Adrenal gland (tissue), 12 donors: Measurements from ENCODE around the gene PNKP. TPM values are rescaled to one million over a fixed set of nuclear protein-coding genes. Genes with fewer than 3 reads are reported as not detected.

Experiments
- DNase-seq, 7 donors: peaks; one replicate each; pipeline ENCODE4 v3.0.0-alpha.2; 2019 to 2020
- H3K27ac ChIP-seq, 5 donors: fragments of 200-600 bp; sonication (generic) in 4 of 5; 1 replicate in 3 of 5; 2 replicates in 2 of 5; pipeline versions ENCODE4 v1.5.1 to v1.8.0; 2016 to 2020; ENCODE audit warnings: mild to moderate bottlenecking in 1 of 5
- H3K27me3 ChIP-seq: fragments of 200-600 bp; 2 replicates; pipeline ENCODE4 v1.8.0; 2021
- H3K36me3 ChIP-seq, 2 donors: fragments of 200-600 bp; replicated peaks in 1 of 2; 1 replicate in 1 of 2; 2 replicates in 1 of 2; pipeline versions ENCODE4 v1.5.1 to v1.8.0; 2018 to 2022
- H3K4me1 ChIP-seq, 2 donors: fragments of 200-600 bp; replicated peaks in 1 of 2; 1 replicate in 1 of 2; 2 replicates in 1 of 2; pipeline versions ENCODE4 v1.5.1 to v1.8.0; 2018 to 2021
- H3K4me3 ChIP-seq, 4 donors: fragments of 200-600 bp; sonication (generic) in 3 of 4; one replicate each; pipeline ENCODE4 v1.5.1; 2016 to 2018
- H3K9me3 ChIP-seq, 3 donors: fragments of 200-600 bp; sonication (generic) in 1 of 3; replicated peaks in 1 of 3; 1 replicate in 2 of 3; 2 replicates in 1 of 3; pipeline versions ENCODE4 v1.5.1 to v1.8.0; 2016 to 2021
- CTCF ChIP-seq, 6 experiments: fragments of 450-650 bp in 4 of 6; fragments of 200-600 bp in 2 of 6; sonication (generic) in 1 of 6; IDR thresholded peaks; 1 replicate in 5 of 6; 2 replicates in 1 of 6; pipeline versions ENCODE4 v1.5.1 to v1.8.0; 2016 to 2021; ENCODE audit warnings: antibody characterized with exemption in 6 of 6, mild to moderate bottlenecking in 2 of 6, moderate library complexity in 1 of 6
- POLR2A ChIP-seq, 2 donors: fragments of 450-650 bp; IDR thresholded peaks; one replicate each; pipeline ENCODE4 v1.6.1; 2017; ENCODE audit warnings: antibody characterized with exemption in 2 of 2, mild to moderate bottlenecking in 2 of 2, moderate library complexity in 1 of 2
- WGBS, 4 donors: extraction: QIAGEN DNeasy Blood & Tissue Kit in 2 of 4; methylation state at CpG; one replicate each; pipeline versions ENCODE4 v1.1.5 to v1.1.7; 2013 to 2017; 5-methylcytosine and 5-hydroxymethylcytosine counted together
- intact Hi-C, 2 donors: fragments of 100-400 bp; cut with DNase I; formaldehyde crosslinking; loops; one replicate each; pipeline versions ENCODE4 v1.14.1 to v1.15.0; 2022 to 2023
- polyA plus RNA-seq, 3 donors: library from polyadenylated mRNA; stranded (reverse); fragments of 200-250 nt in 2 of 3; fragments of 350-450 nt in 1 of 3; fragmentation: Illumina TruSeq in 1 of 3; extraction: RNeasy Lipid Tissue Mini Kit (QIAGEN cat#74804) in 1 of 3; gene quantifications; one replicate each; pipeline ENCODE4 v1.2.3, GENCODE V29; 2013 to 2014
- total RNA-seq, 9 donors: library from RNA; depleted of rRNA in 4 of 9; stranded (reverse); fragments of >200 nt in 4 of 9; fragments of 120-200 nt in 1 of 9; fragmentation: NEBNext Ultra II Directional in 1 of 9; extraction: Animal tissue kit (Norgen Biotek cat#: 25700) in 1 of 9; gene quantifications; one replicate each; pipeline versions ENCODE4 v1.1.0 to v1.2.4, GENCODE V29; 2013 to 2023
- donor health status: healthy with polysubstance abuse.
- donor health status: Bipolar disorder and iron deficiency.
- donor health status: DM: yes; HTN: yes; CAD: no.
- donor health status: DM: no; HTN: no; CAD: no.
- donor health status: DM: no; HTN: no; CAD: no.
- donor health status: DM: yes; HTN: yes; CAD: no.

Gene PNKP
- total and polyA plus RNA-seq, 12 donors: 40.7 to 344 (median 100) TPM

GRCh38 chr19:49864890-49865289, 2.5 kb downstream of the PNKP start:
- WGBS, 4 donors: 70 to 84% (median 74%) methylated on average over 9 to 13 of the region's 13 CpGs
- H3K36me3 ChIP-seq: peaks cover 0 to 40% of the 10 kb centered on the region in 2 donors
- no peaks in the 10 kb centered on the region for H3K27me3 ChIP-seq
- H3K27ac ChIP-seq: peak overlapping the region in 2 of 5 donors; percentile 49 to 70
- DNase-seq: peak in 1 of 7 donors; percentile 42
- intact Hi-C loops: no loop called here
- H3K4me3 ChIP-seq: peak overlapping the region in 1 of 4 donors; percentile 4
- H3K9me3 ChIP-seq: no peaks in the 10 kb centered on the region
- peaks cover 47 to 73% of the 10 kb centered on the region in 2 donors for H3K4me1 ChIP-seq
- no peak for TF ChIP-seq CTCF (IDR thresholded peaks at IDR 0.05)

GRCh38 chr19:49863935-49864320, 3.4 kb downstream of the PNKP start:
- peaks cover 44 to 79% of the 10 kb centered on the region in 2 donors for H3K4me1 ChIP-seq
- 65 to 70% (median 70%) methylated on average over 17 of the region's 17 CpGs; no CpG with 5 or more reads in 1 of the 4 donors for WGBS, 4 donors
- no peak for TF ChIP-seq POLR2A (IDR thresholded peaks at IDR 0.05)
- TF ChIP-seq CTCF (IDR thresholded peaks at IDR 0.05): no peak
- H3K4me3 ChIP-seq: no peak overlapping the region
- H3K27me3 ChIP-seq: no peaks in the 10 kb centered on the region
- H3K36me3 ChIP-seq: peaks cover 0 to 47% of the 10 kb centered on the region in 2 donors
- H3K27ac ChIP-seq: peak overlapping the region in 1 of 5 donors; percentile 6
- intact Hi-C loops: no loop called here
- no peaks in the 10 kb centered on the region for H3K9me3 ChIP-seq
- peak in 3 of 7 donors; percentile 24 to 31 (median 29) for DNase-seq

GRCh38 chr19:49863254-49863934, 4.0 kb downstream of the PNKP start:
- 91 to 93% (median 92%) methylated on average over 21 to 24 of the region's 24 CpGs for WGBS, 4 donors

More at GRCh38 chr19:49863254-49863934, 4.0 kb downstream of the PNKP start:
- H3K36me3 ChIP-seq: peaks cover 0 to 51% of the 10 kb centered on the region in 2 donors
- H3K27ac ChIP-seq: peak overlapping the region in 1 of 5 donors; percentile 6
- intact Hi-C loops: no loop called here
- no peaks in the 10 kb centered on the region for H3K27me3 ChIP-seq
- DNase-seq: peak in 4 of 7 donors; percentile 29 to 57 (median 40)
- H3K4me3 ChIP-seq: no peak overlapping the region
- TF ChIP-seq CTCF (IDR thresholded peaks at IDR 0.05) (no peak), POLR2A (IDR thresholded peaks at IDR 0.05) (no peak)
- H3K9me3 ChIP-seq: no peaks in the 10 kb centered on the region
- peaks cover 41 to 79% of the 10 kb centered on the region in 2 donors for H3K4me1 ChIP-seq
